NCI-H187 treated with DMSO at 0.1 percent for 48 hours (cell line): Measurements from ENCODE around the gene FST.

Source experiments
- DNase-seq: peaks from one replicate; lab custom pipeline; 2025; lab: John Stamatoyannopoulos, UW

FST gene

DNA sequence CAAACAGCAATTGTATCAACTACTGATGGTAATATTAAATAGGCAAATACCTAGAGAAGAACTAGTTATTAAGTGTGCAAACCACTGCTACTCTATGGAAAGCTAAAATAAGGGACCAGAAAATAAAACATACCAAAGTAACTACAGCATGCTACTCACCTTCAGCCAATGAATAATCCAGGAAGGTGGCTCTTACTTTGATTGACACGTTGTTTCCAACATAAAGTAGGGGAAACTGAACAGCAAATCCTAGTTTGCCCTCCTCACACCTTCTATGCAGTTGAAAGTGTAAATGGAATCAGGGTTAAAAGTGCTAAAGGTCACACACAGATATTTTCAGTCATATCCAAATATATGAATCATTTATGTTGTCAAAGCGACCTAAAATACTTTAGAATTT is 5.1 kb upstream of the FST start:
- DNase-seq = no peak

DNA sequence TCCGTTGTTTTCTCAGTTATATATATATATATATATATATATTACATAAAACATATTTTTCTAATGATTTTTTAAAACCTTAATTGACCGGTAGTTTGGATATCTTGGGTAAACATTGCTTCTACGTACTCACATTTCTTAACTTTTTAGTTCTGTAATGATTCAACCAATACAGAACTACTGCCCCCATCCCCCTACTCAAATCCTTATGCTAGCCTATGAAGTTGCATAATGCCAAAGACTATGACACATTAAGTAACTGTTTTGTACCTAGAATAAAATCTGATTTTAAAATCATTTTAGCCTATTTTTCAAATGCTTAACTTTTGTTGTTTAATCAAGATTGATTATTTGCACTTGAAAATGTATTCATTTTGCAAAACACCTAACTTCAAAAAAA is 4.4 kb upstream of the FST start:
- DNase-seq = no peak

DNA sequence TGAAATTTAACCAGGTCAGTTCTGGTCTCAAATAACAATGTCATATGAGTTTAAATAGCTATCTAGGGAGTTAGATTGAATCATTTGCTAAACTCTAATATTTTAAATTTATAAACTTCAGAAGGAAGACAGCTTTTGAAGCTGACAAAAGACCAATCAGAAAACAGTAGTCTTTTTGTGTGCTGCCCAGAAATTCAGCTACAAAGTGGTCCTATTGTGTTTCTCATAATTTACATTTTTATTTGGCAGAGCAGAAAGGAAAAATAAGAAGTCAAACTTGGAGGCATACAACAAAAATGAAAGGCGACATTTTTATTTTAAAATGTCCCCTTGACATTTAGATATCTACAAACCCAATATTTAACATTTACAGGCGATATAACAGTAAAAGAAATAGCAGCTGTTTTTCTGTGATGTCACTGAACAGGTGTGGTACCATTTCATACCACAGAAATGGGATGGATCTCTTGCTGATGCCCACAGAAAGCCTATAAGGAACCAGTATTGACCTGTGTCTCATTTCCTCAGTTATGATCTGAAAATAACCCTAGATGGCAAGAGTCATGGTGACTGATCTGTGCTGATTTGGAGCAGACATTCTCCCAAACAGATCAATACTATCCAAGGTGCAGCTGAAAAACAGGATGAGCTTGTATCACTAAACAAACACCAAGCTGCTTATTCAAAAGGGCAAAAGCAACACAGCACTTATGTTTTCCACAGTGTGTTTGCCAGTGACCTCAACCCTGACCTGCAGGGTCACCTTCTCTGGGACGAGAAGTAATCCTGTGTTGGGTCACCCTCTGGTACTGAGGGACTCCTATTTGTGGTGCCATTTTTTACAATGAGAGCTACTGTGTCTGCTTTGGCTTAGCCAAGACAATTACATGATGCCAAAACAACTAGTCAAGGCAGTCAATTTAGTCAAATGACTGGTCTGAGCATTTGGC is 3.6 kb upstream of the FST start:
- no peak for DNase-seq

DNA sequence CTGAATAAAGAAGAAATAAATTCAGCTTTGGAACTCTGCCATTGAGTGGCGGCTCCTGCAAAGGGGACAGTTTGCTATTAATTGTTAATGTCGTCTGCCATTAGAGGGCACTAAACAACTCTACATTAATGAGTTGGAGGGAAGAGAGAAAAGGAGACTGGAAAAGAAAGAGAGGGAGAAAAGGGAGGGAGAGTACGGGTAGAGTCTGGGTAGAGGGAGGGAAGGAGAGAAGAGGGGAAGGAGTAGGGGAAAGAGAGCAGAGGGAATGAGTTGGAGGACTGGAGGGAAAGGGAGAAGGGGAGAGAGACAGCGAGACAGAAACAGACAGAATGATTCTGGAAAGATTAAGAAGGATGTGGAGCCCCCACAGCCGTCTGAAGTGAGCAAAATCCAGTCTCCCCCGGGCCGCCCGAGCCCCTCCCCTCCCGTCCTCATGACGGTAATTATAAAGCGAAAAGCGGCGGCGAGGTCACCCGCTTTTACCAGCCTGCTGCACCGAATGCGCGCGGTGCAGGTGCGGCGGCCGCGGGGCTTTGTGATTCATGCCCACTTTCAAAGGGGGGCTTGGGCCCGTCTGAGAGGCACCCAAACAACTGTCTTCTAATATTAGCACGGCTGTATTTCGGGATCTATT is 1.9 kb upstream of the FST start:
- DNase-seq = no peak

DNA sequence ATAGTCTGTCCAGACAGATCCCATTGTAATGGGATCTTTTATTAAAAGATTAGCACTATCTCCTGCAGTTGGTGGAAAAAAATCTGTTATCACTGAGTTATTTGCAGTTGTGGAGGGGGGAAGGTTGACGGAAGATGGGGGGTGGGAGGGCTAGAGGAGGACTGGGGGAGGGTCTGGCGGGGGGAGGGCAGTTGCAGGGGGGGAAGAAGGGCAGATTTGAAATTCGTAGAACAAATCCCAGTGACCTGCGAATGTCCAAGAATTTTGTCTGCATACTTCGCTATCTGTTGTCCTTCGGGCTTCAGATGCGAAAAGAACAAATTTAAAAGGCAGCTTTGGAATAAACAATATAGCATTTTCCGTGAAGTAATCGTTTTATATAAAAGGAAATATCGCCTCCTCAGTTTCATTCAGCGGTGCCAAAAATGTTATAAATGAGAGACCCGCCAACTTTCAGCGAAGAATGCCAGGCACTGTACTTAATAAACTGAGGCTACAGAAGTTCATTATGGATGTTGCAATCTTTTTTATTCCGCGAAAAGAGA is 1.3 kb upstream of the FST start:
- DNase-seq = no peak

DNA sequence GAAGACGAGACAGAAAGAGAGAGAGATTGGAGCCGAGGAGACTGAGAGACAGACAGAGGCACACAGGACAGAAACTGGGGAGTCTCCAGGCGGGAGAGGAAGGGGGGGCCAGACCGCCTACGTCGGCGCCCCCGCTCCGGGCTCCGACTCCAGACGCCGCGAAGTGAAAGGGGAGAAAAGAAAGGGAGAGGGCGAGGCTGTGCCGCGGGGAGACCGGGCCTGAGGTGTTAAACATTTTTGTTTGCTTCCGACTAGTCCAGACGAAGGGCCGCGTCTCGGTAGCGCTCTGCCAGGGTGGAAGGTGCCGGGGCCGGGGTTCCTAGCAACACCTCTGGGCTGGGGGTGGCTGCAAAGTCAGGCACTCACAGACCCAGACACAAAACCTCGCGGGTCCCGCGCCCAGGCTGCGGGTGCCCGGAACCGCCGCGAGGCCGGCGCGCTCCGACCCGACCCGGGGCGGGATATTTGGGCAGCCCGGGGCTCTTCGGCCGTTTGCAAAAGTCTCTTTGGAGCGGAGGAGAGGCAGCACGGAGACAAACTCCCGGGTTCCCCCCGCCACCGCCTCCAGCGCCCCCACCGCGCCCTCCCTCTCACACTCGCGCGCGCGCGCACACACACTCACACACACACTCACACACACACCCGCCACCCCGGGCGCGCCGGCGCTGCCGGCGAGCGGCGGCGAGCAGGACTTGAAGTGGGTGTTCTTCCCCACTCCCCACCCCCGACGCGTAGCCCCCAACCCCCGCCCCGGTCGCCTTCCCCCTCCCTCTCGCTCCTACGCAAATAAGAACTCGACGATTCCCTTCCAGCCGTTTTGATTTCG is 626 bp upstream of the FST start:
- DNase-seq = no peak

DNA sequence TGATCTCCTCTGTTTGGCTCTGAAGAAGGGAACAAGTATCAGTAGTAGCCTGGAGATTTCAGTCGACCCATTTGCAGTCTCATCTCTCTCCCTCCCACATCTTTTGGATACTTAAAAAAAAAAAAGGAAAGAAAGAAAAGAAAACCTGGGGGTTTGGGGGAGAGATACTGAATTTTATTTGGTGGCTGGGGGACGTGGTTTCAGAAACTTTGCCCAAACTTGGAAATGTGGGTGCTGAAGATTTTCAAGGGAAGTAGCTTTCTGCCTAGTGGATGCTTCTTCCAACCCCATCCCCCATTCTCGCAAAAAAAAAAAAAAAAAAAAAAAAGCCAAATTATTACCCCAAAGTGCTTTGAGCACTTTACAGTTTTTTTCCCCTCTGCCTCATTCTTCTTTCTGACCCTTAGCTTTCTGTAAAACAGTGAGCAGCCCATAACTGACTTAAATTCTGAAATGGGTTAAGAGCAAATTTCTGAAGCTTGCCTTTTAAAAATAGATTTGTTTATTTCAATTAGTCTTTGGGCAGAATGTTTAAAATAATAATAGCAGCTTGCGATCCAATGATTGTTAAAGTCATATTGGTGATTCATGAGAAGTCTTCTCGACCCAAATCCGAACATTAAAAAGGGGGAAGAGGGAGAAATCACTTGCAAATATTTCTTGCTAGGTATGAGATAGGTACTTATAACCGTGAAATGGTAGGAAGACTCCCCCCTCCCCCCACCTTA is 894 bp downstream of the FST start:
- DNase-seq = no peak

DNA sequence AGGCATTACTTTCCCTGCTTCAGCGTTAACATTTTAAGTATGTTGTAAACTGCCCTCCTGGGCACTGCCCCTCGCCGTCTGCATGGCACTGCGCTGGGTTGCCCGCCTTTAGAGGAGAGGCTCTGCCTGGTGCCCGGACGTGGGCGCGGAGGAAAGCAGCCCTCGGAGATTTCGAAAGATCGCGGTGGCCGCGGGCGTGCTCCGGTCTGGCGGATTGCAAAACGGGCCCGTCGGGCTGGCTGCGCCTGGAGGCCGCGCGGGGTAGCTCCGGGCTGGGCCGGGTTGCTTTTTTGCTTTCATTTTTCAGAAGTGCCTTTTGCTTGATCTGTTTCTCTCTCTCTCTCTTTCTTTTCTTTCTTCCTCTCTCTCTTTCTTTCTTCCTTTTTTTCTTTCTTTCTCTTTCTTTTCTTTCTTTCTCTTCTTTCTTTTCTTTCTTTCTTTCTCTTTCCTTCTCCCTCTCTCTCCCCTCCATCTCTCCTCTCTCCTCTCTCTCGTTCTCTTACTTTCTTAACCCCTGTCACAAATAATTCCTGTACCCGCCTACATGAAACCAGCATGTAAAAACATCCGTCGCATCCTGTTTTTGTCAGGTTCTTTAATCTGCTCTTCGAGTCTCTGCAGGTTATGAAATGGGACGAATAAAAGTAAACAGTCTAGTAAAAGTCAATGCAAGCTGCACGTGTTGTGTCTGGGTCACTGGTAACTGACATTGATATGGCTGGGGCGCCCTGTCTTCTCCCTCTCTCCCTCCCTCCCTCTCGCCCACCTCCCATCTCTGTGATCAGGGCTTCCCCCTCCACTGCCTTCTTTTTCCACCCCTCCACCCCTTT is 1.7 kb downstream of the FST start:
- no peak for DNase-seq

DNA sequence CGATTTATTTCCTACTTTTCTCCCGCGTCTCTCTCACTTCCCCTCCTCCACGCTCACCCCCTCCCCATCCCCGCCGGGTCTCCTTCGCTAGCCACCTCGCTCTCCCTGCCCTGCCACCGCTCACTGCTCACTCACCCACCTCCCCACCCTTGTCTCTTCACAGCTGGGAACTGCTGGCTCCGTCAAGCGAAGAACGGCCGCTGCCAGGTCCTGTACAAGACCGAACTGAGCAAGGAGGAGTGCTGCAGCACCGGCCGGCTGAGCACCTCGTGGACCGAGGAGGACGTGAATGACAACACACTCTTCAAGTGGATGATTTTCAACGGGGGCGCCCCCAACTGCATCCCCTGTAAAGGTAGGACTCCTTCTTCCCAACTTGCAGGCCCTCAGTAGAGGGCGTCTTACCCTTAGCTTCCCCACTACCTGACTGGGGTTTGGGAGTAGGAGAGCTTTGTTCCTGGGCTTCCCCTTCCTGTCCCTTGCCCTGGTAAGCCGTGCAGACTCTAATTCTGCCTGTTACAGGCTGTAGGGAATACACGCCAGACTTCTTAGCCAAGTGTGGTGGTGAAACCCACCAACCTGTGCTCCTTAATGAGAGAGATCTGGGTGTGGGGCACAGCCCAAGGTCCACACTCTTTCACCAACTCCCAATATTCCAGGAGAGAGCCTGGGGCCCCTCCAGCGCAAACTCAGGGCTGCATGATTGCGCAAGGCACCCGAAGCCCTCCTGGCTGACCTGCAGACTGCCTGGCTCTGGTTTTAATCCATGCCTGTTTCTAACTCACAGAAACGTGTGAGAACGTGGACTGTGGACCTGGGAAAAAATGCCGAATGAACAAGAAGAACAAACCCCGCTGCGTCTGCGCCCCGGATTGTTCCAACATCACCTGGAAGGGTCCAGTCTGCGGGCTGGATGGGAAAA is 2.5 kb downstream of the FST start:
- no peak for DNase-seq

DNA sequence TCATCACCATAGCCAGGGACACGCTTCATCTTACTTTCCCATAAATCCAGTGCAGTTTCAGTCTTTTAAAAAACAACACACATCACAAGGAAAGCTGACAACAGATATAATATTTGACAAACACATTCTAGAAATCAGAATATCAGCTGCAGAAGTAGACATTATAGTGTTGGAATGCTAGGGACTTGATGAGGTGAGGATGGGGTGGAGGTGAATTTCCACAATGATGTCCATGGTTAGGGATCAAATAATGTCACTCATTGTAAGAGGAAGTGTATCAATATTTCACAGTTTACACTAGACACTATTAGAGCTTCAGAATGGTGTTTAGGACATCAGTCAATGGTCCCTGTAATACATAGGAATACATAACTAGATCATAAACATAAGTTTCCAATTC is 7.0 kb downstream of the FST start:
- no peak for DNase-seq

DNA sequence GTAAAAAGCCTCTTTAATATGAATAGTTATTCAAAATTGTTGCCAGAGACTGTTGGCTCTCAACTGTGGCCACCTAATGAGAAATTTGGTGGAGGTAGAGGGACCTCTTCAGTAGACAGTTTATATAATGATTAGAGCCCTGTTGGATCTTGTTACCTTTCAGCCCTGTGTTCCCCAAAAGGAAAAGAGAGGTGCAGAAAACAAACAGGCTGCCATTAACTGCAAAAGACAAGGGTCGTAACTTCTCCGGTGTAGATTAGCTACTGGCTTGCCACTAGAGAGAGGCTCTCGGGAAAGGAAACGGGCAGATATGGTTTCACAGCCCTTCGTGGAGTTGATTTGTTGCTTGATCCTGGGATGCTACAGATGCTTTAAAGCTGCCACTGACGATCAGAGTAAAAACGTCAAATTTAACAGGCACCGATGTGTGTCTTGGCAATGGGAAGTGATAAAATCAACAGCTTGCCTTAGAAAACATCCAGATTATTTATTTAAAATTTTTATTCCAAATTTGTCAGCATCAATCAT is 7.8 kb downstream of the FST start:
- no peak for DNase-seq

DNA sequence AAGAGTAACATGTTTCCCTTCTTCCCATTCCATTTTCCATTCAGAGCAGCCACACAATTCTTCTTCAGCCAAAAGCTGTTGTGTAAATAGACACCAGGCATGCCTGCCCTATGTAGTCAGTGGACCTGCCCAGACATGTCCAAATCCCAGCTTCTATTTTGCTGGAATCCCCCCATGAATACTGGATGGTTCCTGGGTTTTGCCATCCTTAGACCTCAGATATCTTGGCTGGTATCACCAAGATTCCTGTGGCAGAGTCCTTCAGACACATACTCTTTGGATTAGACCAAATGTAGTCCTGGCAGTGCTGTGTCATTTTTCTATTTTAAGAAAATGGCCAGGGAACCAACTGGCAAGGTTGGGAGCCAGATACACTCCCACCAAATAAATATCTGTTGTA is 10.3 kb downstream of the FST start:
- DNase-seq = no peak

DNA sequence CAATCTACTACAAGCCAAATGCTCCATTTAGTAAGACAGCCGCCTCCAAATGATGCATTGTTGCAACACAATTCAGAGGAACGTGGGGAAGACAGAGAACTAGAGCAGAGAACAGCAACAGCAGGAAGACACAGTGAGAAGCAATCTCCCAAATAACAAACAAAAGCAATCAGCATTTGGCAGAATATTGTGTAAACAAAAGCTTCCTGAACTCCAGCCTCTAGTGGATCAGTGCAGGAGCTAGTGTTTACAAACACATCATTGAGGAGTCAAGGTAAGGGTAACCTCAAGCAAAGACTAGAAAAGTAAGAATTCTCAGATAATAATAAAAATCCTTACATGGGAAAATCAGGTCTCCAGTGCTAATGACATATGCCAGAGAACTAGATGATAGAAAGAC is 20.6 kb downstream of the FST start:
- no peak for DNase-seq

DNA sequence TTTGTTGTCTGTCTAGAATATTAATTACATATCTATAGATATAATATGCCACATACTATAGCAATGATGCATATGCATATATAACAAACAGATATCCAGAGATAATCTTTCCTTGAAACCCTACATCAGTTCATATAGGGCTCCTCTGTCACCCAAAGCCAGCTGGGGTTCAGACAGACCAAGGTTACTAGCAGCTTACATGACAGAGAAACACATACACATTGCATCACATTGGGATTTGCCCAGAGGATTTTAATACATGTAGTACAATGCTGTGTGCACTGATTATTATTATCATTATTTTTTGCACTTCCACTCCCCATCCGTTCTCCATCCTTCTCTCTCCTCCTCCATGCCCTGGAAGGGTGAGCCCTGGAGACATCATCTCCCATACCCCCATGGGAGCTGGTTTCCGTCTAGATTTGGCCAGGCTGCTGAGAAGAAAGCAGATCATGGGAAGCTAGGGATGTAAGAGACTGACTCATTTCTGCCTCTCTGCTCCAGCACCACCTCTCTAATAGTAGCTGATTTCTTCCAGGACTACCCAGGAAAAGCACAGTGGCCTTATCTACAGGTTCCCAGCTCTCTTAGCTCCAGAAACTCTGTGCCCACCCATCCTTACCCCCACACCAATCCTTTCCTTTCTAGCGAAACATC is 23.3 kb downstream of the FST start:
- DNase-seq = no peak

DNA sequence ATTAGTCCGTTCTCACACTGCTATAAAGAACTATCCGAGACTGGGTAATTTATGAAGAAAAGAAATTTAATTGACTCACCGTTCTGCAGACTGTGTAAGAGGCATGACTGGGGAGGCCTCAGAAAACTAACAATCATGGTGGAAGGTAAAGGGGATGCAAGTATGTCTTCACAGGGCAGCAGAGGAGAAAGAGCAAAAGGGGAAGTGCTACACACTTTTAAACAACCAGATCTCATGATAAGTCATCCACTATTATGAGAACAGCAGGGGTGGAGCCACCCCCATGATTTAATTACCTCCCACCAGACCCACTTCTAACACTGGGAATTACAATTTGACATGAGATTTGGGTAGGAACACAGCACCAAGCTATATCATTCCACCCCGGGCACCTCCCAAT is 26.6 kb downstream of the FST start:
- DNase-seq = no peak

DNA sequence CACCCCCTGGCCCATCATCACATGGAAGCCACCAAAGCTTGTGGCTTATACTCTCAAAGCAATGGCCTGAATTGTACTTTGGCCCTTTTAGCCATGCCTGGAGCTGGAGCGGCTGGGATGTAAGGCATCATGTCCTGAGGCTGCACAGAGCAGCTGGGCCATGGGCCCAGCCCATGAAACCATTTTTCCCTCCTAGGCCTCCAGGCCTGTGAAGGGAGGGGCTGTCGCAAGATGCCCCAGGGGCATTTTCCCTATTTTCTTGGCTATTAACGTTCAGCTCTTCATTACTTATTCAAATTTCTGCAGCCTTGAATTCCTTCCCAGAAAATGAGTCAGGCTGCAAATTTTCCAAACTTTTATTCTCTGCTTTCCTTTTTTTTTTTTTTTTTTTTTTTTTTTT is 27.7 kb downstream of the FST start:
- no peak for DNase-seq

DNA sequence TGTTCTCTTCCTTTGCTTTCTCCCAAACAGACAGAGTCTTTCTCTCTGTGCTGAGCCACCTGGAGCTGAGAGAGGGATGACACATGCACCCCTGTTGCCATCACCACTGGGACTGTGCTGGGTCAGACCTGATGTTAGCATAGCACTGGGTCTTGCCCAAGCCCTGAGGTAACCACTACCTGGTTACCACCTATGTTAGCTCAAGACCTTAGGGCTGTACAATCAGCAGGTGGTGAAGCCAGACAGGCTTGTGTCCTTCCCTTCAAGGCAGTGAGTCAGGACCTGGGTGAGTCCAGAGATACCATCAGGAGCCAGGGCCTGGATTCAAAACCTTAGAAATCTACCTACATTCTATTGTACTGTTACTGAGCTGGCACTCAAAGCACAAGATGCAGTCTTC is 32.1 kb downstream of the FST start:
- no peak for DNase-seq

DNA sequence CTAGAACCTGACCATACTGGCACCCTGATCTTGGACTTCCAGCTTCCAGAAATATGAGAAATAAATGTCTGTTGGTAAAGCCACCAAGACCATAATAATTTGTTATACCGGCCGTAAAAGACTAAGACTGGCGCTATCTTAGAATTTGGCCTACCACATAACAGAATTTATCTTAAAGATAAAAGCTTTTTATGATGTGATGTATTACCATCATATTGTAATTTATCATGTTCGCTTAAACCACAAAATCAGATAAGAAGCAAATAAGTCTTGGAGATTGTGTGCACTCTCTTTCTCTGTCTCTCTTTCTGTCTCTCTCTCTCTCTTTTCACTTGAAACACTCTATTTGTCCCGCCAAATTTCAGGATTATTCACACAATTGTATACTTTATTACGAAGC is 35.6 kb downstream of the FST start:
- DNase-seq = no peak

DNA sequence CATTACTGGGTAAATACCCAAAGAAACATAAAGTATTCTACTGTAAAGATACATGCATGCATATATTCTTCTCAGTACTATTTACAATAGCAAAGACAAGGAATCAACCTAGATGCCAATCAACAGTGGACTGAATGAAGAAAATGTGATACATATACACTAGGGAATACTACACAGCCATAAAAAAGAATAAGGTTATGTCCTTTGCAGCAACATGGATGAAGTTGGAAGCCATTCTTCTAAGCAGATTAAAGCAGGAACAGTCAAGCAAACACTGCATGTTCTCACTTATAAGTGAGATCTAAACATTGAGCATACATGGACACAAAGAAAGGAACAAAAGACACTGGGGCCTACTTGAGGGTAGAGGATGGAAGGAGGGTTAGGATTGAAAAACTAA is 40.4 kb downstream of the FST start:
- no peak for DNase-seq
